ENCODE results near the gene TNS3.

Gene TNS3

GRCh38 chr7:47489624-47490023 lies 92.3 kb downstream of the TNS3 start:
- TF ChIP-seq CTCF (IDR thresholded peaks at IDR 0.05; ENCODE audit: low read depth, low read length): no peak
- no peak overlapping the region for H3K4me3 ChIP-seq (ENCODE audit: low read depth, low read length)

- no peak for TF ChIP-seq CTCF (IDR thresholded peaks at IDR 0.05; ENCODE audit: low read depth, low read length)
Observed at GRCh38 chr7:47488969-47489342, 93.0 kb downstream of the TNS3 start.

GRCh38 chr7:47488201-47488968 lies 93.5 kb downstream of the TNS3 start:
- TF ChIP-seq CTCF (IDR thresholded peaks at IDR 0.05; ENCODE audit: low read depth, low read length): no peak
- no peak overlapping the region for H3K4me3 ChIP-seq (ENCODE audit: low read depth, low read length)

More at GRCh38 chr7:47488969-47489342, 93.0 kb downstream of the TNS3 start:
- H3K4me3 ChIP-seq (ENCODE audit: low read depth, low read length): no peak overlapping the region

GRCh38 chr7:47485640-47486435 lies 96.1 kb downstream of the TNS3 start:
- no peak overlapping the region for H3K4me3 ChIP-seq (ENCODE audit: low read depth, low read length)
- TF ChIP-seq CTCF (IDR thresholded peaks at IDR 0.05; ENCODE audit: low read depth, low read length): no peak

- TF ChIP-seq CTCF (IDR thresholded peaks at IDR 0.05; ENCODE audit: low read depth, low read length): no peak
- H3K4me3 ChIP-seq (ENCODE audit: low read depth, low read length): no peak overlapping the region
Observed at GRCh38 chr7:47484923-47485639, 96.8 kb downstream of the TNS3 start.

GRCh38 chr7:47484457-47484856 lies 97.5 kb downstream of the TNS3 start:
- no peak overlapping the region for H3K4me3 ChIP-seq (ENCODE audit: low read depth, low read length)
- no peak for TF ChIP-seq CTCF (IDR thresholded peaks at IDR 0.05; ENCODE audit: low read depth, low read length)

Measured in WI38 (cell line).